HG02588 (cell line): ENCODE data around the gene TSPAN14.

Experiments used
- ATAC-seq: cut with Tn5 transposase; IDR thresholded peaks from one replicate; pipeline ENCODE4 v1.9.1; 2021; ENCODE audit warnings: mild to moderate bottlenecking, moderate library complexity; ENCODE audit not compliant: unreplicated experiment

The TSPAN14 gene

DNA sequence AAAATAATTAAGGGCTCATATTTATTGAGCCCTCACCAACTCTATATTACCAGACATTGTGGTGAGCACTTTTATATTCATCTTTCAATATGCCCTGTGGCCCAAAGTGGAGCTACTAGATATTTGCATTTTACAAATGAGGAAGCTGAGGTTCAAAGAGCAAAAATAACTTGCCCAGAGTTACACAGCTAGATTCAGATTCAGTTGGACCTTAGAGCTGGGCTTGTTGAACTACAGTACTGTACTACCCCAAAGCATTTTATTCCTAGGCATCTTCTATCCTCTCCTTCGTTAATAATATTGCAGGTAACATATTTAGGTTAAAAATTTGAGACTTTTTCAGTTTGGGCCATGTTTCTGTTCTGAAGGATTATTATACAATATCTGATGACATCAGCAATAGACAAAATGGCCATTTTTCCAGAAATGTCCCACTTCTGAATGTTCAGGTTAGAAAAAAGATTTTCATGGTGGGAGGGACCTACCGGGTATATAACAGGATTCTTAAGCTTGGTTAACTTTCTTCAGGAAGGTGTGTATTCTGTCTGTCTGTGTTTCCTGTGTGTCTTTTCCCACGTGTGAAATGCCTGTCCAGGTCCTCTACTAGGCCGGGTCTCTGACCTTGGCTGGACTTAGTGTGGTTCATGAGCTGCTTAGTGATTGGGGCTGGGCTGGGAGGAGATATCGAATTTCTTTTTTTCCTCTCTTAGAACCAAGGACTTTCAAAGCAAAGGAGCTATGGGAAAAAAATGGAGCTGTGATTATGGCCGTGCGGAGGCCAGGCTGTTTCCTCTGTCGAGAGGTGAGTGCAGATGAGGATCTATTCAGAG lies 32.2 kb upstream of the TSPAN14 start:
- peak; percentile 77 for ATAC-seq

DNA sequence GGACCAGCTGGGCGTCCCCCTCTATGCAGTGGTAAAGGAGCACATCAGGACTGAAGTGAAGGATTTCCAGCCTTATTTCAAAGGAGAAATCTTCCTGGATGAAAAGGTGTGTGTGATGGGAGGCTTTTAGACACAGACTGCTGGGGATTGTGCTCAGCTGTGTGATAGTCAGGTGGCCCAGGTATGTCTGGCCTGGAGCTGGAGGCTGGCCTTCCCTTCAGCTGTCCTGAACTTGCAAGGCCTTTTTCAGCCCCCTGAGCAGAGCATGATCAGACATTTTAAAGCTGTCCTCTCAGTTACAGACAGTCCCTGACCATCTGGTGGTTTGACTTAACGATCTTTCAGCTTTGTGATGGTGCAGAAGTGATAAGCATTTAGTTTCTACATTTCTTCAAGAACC lies 28.2 kb upstream of the TSPAN14 start:
- ATAC-seq = no peak

DNA sequence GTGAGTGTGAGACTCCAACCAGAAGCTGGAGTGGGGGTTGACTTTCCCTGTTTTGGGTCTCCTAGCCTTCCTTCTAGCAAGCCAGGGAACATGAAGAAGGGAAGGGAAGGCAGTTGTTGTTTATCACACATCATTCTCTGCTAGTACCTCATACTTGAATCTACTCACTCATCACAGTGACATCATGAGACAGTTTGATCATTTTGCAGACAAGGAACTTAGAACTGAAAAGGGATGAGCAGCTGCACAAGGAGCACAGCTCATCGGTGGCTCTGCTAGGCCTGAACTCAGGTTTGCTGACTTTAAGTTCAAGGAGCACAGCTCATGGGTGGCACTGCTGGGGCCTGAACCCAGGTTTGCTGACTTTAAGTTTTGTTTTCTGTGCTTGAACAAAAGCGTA lies 26.6 kb upstream of the TSPAN14 start:
- ATAC-seq = no peak

DNA sequence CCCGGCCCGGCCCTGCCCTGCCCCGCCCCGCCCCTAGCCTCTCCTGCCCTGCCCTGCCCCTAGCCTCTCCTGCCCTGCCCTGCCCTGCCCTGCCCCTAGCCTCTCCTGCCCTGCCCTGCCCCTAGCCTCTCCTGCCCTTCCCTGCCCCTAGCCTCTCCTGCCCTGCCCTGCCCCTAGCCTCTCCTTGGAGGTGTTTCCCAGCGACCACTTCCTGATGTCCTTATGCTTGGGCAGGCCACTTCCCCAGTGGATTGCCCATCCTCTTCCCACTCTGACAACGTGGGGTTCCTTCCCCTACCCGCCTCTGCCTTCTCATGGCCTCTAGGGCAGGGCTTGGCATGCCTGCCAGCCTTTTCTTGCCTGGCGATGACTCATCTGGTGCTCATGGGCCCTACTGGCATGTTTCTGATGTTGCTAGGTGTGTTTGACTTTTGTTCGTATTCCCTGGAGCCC lies 24.6 kb upstream of the TSPAN14 start:
- no peak for ATAC-seq

DNA sequence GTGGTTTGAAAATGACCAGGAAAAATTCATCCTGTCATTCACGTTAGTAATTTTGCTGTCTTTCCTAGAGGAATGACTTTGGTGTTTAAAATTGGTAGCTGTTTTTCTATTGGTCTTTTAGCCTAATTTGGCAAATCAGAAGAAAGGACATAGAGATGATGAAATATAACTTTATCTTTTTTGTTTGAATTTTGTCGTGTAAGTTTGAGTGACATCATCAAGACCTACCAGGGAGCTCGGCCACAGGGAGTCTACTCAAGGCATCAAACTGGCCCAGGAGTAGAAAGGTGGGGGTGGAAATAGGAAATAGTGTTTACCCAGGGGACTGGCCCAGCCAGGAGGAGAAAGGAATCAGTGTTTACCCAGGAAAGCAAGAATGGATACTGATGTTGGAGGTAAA lies 21.0 kb upstream of the TSPAN14 start:
- ATAC-seq = no peak

DNA sequence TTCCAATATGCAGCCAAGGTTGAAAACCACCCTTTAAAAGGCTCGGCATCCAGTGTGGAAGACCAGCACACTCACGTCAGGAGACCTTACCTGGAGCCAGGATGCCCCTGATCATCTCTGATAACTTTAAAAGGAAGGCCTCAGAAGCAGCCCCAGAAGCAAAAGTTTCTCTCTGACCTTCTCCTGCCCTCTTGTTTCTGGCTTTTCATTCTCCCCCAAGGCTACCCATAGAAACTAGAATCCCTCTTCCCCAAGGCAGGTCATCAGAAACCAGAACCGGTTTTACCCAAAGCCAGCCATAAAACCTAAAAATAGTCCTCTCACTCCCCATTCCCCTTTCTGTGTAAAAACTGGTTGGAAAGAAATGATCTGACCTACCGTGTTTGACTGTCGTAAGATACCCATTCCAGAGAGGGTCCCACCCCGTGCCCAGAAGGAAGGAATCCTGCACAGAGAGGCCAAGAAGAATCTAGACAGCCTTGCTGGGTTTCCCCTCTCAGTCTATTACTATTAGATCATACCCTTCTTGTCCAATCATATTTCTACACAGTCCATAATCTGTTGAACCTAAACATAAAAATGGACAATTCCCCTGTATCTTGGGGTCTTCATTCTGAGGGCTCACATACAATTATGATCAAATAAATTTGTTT lies 17.5 kb upstream of the TSPAN14 start:
- ATAC-seq = no peak

DNA sequence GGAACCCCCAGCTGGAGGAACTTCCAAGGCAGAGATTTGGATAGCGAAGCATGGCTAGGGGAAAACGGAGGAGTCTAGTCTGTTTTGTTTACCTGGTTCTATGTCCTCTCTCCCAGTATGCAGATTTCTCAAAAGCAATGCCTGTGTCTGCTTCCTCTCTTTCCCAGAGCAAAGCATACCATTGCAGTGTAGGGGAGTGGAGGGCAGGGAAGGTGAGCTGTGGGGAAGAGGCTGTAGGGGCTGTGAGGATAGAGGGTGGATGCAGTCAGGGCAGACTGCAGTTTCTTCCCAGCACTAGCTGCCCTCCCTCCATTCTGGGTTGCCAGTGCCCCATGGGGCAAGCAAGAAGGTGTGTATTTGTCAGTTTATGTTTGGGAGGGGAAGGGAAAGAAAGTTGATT lies 16.9 kb upstream of the TSPAN14 start:
- ATAC-seq = no peak

DNA sequence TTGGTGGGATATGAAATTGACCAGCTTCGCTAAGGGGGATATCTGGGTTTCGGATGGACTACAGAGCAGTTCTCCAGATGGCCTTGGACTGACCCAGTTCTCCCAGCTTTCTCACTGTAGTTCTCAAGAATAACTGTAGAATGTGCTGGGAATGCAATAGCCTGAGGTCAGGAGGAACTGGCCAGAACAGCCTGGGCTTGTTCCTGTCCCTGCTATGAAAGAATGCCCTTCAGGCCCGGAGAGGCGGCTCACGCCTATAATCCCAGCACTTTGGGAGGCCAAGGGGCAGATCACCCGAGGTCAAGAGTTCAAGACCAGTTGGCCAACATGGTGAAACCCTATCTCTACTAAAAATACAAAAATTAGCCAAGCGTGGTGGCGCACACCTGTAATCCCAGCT lies 12.3 kb upstream of the TSPAN14 start:
- no peak for ATAC-seq

DNA sequence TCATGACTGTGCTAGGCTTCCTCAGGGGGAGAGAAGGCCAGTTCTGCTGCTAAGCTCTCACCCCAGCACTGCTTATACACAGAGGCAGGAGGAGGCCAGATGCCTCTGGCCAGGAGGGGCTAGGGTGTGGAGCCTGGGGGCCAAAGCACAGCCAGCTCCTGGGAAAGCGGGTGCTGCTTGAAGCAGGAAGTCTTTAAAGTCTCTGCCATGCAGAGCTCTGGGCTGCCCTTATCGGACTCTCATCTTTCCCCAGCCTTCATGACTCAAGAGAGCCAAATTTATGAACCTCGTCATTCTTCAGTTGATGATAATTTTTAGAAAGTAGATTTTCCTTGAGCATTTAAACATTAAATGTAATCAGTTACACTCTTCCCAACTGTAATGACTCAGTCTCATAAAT lies 11.2 kb upstream of the TSPAN14 start:
- no peak for ATAC-seq

DNA sequence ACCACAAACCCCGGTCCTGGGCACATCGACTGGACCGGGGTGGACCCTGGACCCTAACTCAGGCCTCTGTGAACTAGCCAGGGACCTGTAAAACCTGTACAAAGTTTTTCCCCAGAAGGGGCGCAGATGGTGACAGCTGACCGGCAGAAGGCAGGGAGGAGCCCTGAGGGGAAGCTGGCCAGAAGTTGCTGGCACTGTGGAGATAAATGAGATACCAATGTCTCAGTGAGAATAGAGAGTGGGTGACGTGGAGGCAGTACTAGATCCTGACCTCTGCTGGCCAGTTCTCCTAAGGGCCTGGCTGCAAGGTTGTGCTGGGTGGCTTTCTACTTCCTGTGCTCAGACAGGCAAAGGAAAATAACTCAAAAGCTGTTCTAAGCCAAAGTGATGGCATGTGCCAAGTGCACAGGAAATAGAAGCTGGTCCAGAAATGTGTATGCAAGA lies 10.6 kb upstream of the TSPAN14 start:
- no peak for ATAC-seq

DNA sequence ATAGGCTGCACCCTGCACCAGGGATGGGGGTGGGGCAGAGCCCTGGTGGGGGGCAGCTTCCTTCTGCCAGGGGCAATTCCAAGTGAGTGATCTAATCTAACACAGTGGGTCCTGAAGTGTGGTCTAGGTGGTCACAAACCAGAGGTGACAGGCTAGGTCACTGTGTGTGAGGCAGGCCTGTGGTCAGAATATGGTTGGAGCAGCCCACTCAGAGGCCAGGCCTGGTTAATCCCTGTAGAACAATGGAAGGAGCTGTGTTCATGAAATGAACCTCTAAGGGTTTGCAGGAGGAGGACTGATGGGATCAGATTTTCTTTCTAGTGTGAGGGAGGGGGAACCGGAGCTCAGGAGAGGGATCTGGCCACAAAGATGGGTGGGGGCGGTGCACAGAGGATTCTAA lies 10.0 kb upstream of the TSPAN14 start:
- no peak for ATAC-seq

DNA sequence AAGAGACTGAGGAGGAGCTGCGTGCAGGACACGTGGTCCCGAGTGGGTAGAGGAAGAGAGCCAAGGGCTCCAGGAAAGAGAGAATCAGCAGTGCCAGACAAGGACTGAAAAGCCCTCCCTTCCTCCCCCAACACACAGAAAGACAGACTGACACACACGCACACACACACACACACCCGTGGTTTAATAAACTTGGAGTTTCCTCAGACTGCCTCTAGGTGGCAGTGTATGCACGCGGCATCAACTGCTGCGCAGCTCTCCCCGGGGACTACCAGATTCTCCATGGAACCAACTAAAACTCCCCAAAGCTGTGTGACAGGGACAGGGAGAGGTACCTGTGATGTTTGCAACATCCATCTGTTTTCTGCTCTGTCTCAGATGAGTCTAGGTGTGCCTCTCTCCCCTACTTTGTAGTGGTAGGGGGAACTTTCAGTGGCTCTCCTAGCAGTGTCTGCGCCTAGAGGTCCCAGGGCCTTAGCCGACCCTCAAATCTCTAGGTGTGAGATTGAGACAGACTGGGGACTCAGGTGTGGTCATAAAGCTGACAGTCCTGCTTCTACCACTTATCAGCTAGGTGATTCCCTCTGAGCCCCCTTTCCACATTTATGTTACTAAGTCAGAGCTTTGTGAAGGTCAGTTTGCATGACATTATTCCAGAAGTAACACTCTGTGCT lies 9.3 kb upstream of the TSPAN14 start:
- peak; percentile 83 for ATAC-seq

DNA sequence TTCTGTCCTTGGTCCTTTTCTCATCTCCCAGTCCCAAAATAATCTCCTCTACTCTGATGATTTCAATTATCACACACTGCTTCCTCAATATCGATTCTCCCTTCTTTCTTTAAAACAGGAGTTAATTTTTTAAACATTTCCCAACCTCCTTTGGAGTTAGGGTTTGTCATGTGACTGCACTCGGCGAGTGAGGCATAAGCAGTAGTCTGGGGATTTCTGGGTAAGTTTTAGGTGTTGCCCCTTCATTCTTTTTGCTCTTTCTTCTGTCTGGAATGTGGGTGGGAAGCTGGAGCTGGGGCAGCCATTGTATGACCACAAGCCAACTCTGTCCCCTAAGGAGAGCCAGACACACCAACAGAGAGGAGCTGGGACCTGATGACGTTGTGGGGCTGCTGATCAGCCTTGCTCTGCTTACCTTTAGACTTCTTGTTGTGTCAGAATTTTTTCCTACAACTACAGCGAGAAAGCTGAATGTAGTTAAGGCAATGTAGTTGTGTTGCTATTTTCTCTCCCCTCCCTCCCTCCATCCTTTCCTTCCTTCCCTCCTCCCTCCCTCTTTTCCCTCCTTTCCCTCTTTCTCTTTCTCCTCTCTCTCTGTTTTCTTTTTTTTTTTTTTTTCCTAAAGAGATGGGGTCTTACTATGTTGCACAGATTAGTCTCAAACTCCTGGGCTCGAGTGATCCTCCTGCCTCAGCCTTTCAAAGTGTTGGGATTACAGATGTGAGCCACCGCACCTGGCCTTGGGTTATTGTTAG lies 6.5 kb upstream of the TSPAN14 start:
- no peak for ATAC-seq

DNA sequence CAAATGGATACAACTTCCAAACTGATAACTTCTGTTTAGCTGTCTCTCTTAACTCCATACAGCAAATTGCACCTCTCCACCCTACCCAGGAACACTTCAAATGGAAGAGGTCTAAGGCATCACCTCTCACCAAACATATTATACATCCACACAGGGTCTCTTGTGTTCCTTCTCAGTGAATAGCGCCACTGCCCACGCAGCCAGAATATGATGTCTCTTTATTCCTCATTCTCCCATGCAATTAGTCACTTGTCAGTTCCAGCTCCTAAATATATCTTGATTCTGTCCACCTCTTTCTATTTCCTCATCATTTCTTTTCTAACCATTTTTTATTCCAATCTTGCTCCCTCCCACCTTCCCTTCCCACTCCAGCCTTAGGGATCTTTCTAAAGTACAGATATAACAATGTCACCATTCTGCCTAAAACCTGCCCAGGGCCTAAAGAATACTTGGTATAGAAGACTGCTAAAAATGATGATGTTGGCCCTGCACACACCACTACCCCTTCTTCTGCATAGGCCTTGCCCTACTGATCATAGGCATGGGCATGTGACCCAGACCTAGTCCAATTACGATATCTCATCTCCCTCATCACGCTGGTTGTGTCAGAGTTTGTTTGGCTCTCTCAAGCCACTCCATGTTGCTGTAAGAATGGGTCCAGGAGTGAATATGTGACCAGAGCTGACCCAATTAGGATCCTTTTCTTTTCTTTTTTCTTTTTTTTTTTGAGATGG lies 5.7 kb upstream of the TSPAN14 start:
- ATAC-seq = no peak

DNA sequence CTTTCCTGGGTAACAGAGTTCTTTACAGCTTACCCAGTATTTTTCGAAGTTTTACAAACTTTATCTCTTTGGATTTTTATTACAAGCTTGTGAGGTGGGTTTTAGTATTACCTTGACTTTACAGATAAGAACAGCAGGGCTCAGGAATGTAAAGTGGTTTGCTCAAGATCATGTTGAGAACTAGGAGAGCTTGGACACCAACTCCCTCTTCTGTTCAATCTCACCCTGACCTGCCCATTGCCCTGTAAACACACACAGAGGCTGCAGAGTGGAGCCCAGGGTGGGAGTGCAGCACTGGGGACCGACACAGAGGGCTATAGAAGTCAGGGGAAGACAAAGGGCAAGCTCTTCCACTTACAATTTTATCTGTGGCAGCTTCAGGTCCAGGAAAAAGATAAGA lies 4.6 kb upstream of the TSPAN14 start:
- ATAC-seq = no peak

DNA sequence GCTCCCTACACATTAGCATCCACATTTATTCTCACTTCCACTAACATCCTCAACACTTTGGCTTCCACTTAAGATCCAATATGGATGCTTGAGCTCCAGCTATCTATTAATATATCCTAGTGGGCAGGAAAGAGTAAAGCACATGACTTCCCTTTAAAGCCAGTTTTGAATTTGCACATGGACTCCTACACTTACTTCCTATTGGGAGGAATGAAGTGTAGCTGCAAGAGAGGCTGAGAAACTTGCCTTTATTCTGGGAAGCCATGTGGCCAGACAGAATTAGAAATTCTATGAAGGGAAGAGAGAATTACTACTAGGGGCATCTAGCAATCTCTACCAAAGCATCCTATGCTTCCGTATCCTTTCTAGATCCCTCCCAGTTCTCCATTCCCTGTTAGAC lies 3.0 kb upstream of the TSPAN14 start:
- ATAC-seq = no peak

DNA sequence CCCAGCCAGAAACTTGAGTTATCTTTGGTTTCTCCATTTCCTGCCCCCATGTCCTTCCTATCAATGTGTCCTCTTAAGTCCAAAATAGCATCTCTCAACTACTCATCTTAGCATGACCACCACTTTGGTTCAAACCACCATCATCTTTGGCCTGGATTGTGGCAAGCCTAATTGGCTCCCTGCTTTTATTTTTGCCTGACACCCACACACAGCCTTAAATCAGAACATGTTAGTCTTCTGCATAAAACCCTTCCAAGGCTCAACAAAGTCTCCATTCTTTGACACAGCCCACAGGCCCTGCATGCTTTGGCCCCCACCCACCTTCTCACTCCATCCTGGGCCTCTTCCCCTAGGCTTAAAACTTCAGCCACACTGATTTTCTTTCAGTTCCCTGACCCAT lies 2.0 kb upstream of the TSPAN14 start:
- no peak for ATAC-seq

DNA sequence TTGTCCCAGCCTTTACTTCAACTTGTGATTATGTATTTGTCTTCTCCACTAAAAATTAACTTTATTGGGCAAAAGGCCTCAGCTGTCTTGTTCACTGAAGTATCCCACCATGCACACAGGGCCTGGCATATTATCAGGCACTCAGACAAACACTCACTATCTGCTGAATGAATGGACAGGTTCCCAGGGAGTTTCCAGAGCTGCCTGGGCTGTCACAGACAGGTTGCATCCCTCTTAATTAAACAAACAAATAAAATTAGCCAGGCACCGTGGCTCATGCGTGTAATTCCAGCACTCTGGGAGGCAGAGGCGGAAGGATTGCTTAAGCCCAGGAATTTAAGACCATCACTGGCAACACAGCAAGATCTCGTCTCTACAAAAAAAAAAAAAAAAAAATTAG lies 1.5 kb upstream of the TSPAN14 start:
- no peak for ATAC-seq

DNA sequence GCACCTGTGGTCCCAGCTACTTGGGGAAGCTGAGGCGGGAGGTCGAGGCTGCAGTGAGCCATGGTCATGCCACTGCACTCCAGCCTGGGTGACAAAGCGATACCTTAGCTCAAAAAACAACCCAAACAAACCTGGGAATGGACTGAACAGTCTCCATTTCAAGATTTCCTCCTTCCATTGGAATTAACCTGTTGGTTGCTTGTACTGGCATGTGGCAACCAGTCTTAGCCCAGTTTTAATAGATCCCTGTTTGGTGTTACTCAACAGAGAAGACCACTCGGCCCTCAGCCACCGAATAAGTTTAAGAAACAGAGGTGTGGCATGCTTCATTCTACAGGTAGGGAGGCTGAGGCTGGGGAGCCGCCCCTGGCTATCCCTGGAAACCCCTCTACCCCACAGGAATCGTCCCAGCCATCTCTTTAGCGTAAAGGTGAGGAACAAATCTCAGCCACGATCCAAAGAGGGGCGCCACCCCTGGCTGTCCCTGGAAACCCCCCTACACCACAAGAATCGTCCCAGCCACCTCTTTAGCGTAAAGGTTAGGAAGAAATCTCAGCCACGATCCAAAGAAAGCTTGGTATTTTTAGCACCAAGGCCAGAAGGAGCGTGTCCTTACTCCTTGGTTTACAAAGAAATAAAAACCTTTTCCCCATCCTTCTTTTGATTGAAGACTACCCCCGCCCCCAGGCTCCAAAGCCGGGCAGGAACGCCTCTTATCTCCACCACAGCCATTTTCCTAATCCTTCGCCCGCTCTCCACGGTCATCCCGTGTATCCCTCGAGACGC lies 861 bp upstream of the TSPAN14 start:
- ATAC-seq = no peak
